ENCODE measurements around the gene SLC4A2. TPM values are rescaled to one million over a fixed set of nuclear protein-coding genes. Genes with fewer than 3 reads are reported as not detected.
A peak's percentile ranks its signal among the peaks of the same experiment; 100 is the strongest.

The SLC4A2 gene
- total and polyA plus RNA-seq, 3 experiments from 2014 or later, result 25.5 to 121 (median 119) TPM

GRCh38 chr7:151110236-151110940 lies 51.0 kb downstream of the SLC4A2 start:
- Mint-ChIP-seq H3K27ac (peak overlapping the region in 2 of 8 donors; percentile 9 to 43), H3K36me3 (no peaks in the 10 kb centered on the region), H3K4me3 (no peak overlapping the region), H3K27me3 (peaks cover 4 to 5% of the 10 kb centered on the region in 2 donors), H3K9me3 (no peaks in the 10 kb centered on the region), H3K4me1 (peaks cover 0 to 10% (median 0%) of the 10 kb centered on the region in 3 donors)
- ChIA-PET CTCF (interaction anchor here (0.7 to 7.4 kb wide), 27 partner anchors 8 to 234 kb away, joined by 3 to 39 read pairs (median 5); partner anchors contain the start of genes ABCB8, AGAP3, FASTK and TMUB1), POLR2A (no interaction called here)
- Histone ChIP-seq H3K4me3 (ENCODE audit: low read length) (no peak overlapping the region), H3K4me1 (ENCODE audit: insufficient read depth, low read length) (peaks cover 8% of the 10 kb centered on the region), H3K9me3 (ENCODE audit: low read length) (no peaks in the 10 kb centered on the region), H3K36me3 (ENCODE audit: insufficient read depth, low read length) (no peaks in the 10 kb centered on the region), H3K27ac (ENCODE audit: low read depth, low read length) (no peak overlapping the region), H3K27me3 (ENCODE audit: insufficient read depth, low read length, poor library complexity, severe bottlenecking) (no peaks in the 10 kb centered on the region)
- no peak for DNase-seq

- Histone ChIP-seq H3K27ac (ENCODE audit: low read depth, low read length) (no peak overlapping the region), H3K36me3 (ENCODE audit: insufficient read depth, low read length) (no peaks in the 10 kb centered on the region), H3K27me3 (ENCODE audit: insufficient read depth, low read length, poor library complexity, severe bottlenecking) (no peaks in the 10 kb centered on the region), H3K4me1 (ENCODE audit: insufficient read depth, low read length) (peaks cover 8% of the 10 kb centered on the region), H3K4me3 (ENCODE audit: low read length) (no peak overlapping the region), H3K9me3 (ENCODE audit: low read length) (no peaks in the 10 kb centered on the region)
- ChIA-PET CTCF (interaction anchor here (0.7 to 7.4 kb wide), 28 partner anchors 9 to 235 kb away, joined by 3 to 39 read pairs (median 4); partner anchors contain the start of genes ABCB8, AGAP3, FASTK and TMUB1), POLR2A (no interaction called here)
- Mint-ChIP-seq H3K27ac (peak overlapping the region in 2 of 8 donors; percentile 9 to 58), H3K27me3 (peaks cover 4 to 5% of the 10 kb centered on the region in 2 donors), H3K9me3 (no peaks in the 10 kb centered on the region), H3K36me3 (no peaks in the 10 kb centered on the region), H3K4me1 (peaks cover 0 to 15% (median 4%) of the 10 kb centered on the region in 3 donors), H3K4me3 (no peak overlapping the region)
- DNase-seq, result peak; percentile 54 to 82 (median 64)
Measured at GRCh38 chr7:151110941-151111645, 51.7 kb downstream of the SLC4A2 start.

GRCh38 chr7:151113344-151114150 lies 54.2 kb downstream of the SLC4A2 start:
- Mint-ChIP-seq H3K9me3 (no peaks in the 10 kb centered on the region), H3K4me3 (peak overlapping the region; percentile 32 to 84 (median 58)), H3K27me3 (peaks cover 4 to 5% of the 10 kb centered on the region in 2 donors), H3K27ac (no peak overlapping the region), H3K4me1 (peaks cover 9 to 34% (median 10%) of the 10 kb centered on the region in 3 donors), H3K36me3 (peaks cover 0 to 5% (median 0%) of the 10 kb centered on the region in 3 donors)
- Histone ChIP-seq H3K9me3 (ENCODE audit: low read length) (no peaks in the 10 kb centered on the region), H3K36me3 (ENCODE audit: insufficient read depth, low read length) (no peaks in the 10 kb centered on the region), H3K27me3 (ENCODE audit: insufficient read depth, low read length, poor library complexity, severe bottlenecking) (no peaks in the 10 kb centered on the region), H3K4me1 (ENCODE audit: insufficient read depth, low read length) (peaks cover 12% of the 10 kb centered on the region), H3K4me3 (ENCODE audit: low read length) (no peak overlapping the region), H3K27ac (ENCODE audit: low read depth, low read length) (no peak overlapping the region)
- CTCF ChIA-PET, result interaction anchor here (1.2 to 7.4 kb wide), 4 partner anchors 10 to 151 kb away, joined by 4 to 39 read pairs (median 36); partner anchors contain the start of gene ABCB8
- no peak for DNase-seq
- POLR2A ChIA-PET, result no interaction called here

GRCh38 chr7:151114151-151115090 lies 55.0 kb downstream of the SLC4A2 start:
- no peak for DNase-seq
- H3K4me3 Mint-ChIP-seq, result peak overlapping the region; percentile 32 to 84 (median 58)
- Histone ChIP-seq H3K27ac (ENCODE audit: low read depth, low read length) (no peak overlapping the region), H3K36me3 (ENCODE audit: insufficient read depth, low read length) (no peaks in the 10 kb centered on the region), H3K27me3 (ENCODE audit: insufficient read depth, low read length, poor library complexity, severe bottlenecking) (no peaks in the 10 kb centered on the region), H3K4me1 (ENCODE audit: insufficient read depth, low read length) (peaks cover 12% of the 10 kb centered on the region), H3K9me3 (ENCODE audit: low read length) (no peaks in the 10 kb centered on the region), H3K4me3 (ENCODE audit: low read length) (no peak overlapping the region)
- peaks cover 9 to 37% (median 10%) of the 10 kb centered on the region in 3 donors for H3K4me1 Mint-ChIP-seq
- POLR2A ChIA-PET, result interaction anchor here (1.0 kb wide), 1 partner anchor 54 kb away, joined by 3 read pairs; no protein-coding TSS in a partner anchor
- peaks cover 4 to 5% of the 10 kb centered on the region in 2 donors for H3K27me3 Mint-ChIP-seq
- H3K27ac Mint-ChIP-seq, result no peak overlapping the region
- no peaks in the 10 kb centered on the region for H3K9me3 Mint-ChIP-seq
- peaks cover 0 to 13% (median 2%) of the 10 kb centered on the region in 3 donors for H3K36me3 Mint-ChIP-seq
- CTCF ChIA-PET, result interaction anchor here (0.6 to 7.4 kb wide), 6 partner anchors 9 to 613 kb away, joined by 3 to 39 read pairs (median 6); partner anchors contain the start of gene ABCB8

- DNase-seq, result peak in 3 of 5 donors; percentile 9 to 34 (median 25)
- peaks cover 4 to 5% of the 10 kb centered on the region in 2 donors for H3K27me3 Mint-ChIP-seq
- POLR2A ChIA-PET, result interaction anchor here (1.0 kb wide), 1 partner anchor 55 kb away, joined by 3 read pairs; no protein-coding TSS in a partner anchor
- no peaks in the 10 kb centered on the region for H3K36me3 ChIP-seq (ENCODE audit: insufficient read depth, low read length)
- no peak overlapping the region for H3K4me3 ChIP-seq (ENCODE audit: low read length)
- H3K36me3 Mint-ChIP-seq, result peaks cover 0 to 22% (median 2%) of the 10 kb centered on the region in 3 donors
- H3K9me3 ChIP-seq (ENCODE audit: low read length), result no peaks in the 10 kb centered on the region
- H3K27ac ChIP-seq (ENCODE audit: low read depth, low read length), result no peak overlapping the region
- H3K4me1 Mint-ChIP-seq, result peaks cover 9 to 37% (median 10%) of the 10 kb centered on the region in 3 donors
- H3K4me3 Mint-ChIP-seq, result peak overlapping the region; percentile 21 to 71 (median 69)
- CTCF ChIA-PET, result interaction anchor here (0.6 to 1.6 kb wide), 4 partner anchors 8 to 614 kb away, joined by 3 to 9 read pairs (median 4); no protein-coding TSS in a partner anchor
- H3K27ac Mint-ChIP-seq, result peak overlapping the region in 3 of 8 donors; percentile 66 to 86 (median 81)
- H3K27me3 ChIP-seq (ENCODE audit: insufficient read depth, low read length, poor library complexity, severe bottlenecking), result no peaks in the 10 kb centered on the region
- no peaks in the 10 kb centered on the region for H3K9me3 Mint-ChIP-seq
- H3K4me1 ChIP-seq (ENCODE audit: insufficient read depth, low read length), result peaks cover 12% of the 10 kb centered on the region
Measured at GRCh38 chr7:151115121-151115835, 55.9 kb downstream of the SLC4A2 start.

GRCh38 chr7:151115836-151116418 lies 56.5 kb downstream of the SLC4A2 start:
- peak overlapping the region; percentile 21 to 71 (median 69) for H3K4me3 Mint-ChIP-seq
- POLR2A ChIA-PET, result interaction anchor here (1.0 kb wide), 1 partner anchor 55 kb away, joined by 3 read pairs; no protein-coding TSS in a partner anchor
- peak overlapping the region in 6 of 8 donors; percentile 5 to 86 (median 62) for H3K27ac Mint-ChIP-seq

More at GRCh38 chr7:151115836-151116418, 56.5 kb downstream of the SLC4A2 start:
- Mint-ChIP-seq H3K4me1 (peaks cover 9 to 34% (median 10%) of the 10 kb centered on the region in 3 donors), H3K9me3 (no peaks in the 10 kb centered on the region), H3K36me3 (peaks cover 0 to 28% (median 2%) of the 10 kb centered on the region in 3 donors), H3K27me3 (peaks cover 0 to 5% of the 10 kb centered on the region in 2 donors)
- H3K27ac ChIP-seq (ENCODE audit: low read depth, low read length), result no peak overlapping the region
- no peak overlapping the region for H3K4me3 ChIP-seq (ENCODE audit: low read length)
- CTCF ChIA-PET, result interaction anchor here (1.2 to 1.6 kb wide), 3 partner anchors 8 to 153 kb away, joined by 3 to 9 read pairs (median 4); no protein-coding TSS in a partner anchor
- H3K27me3 ChIP-seq (ENCODE audit: insufficient read depth, low read length, poor library complexity, severe bottlenecking), result no peaks in the 10 kb centered on the region
- H3K9me3 ChIP-seq (ENCODE audit: low read length), result no peaks in the 10 kb centered on the region
- DNase-seq, result no peak
- H3K36me3 ChIP-seq (ENCODE audit: insufficient read depth, low read length), result no peaks in the 10 kb centered on the region
- H3K4me1 ChIP-seq (ENCODE audit: insufficient read depth, low read length), result peaks cover 10% of the 10 kb centered on the region

Data from CD8-positive, alpha-beta memory T cell (primary cell).